Measurements from ENCODE around the gene AGMO.

Gene AGMO

GRCh38 chr7:15397159-15397550 lies 164.7 kb downstream of the AGMO start:
- no peak for DNase-seq (ENCODE audit: low spot score)

GRCh38 chr7:15396210-15397158 lies 165.3 kb downstream of the AGMO start:
- no peak for DNase-seq (ENCODE audit: low spot score)

GRCh38 chr7:15389073-15389472 lies 172.7 kb downstream of the AGMO start:
- DNase-seq (ENCODE audit: low spot score) = no peak

- no peak for DNase-seq (ENCODE audit: low spot score)
Measured at GRCh38 chr7:15378494-15379145, 183.2 kb downstream of the AGMO start.

GRCh38 chr7:15376600-15376999 lies 185.2 kb downstream of the AGMO start:
- no peak for DNase-seq (ENCODE audit: low spot score)

GRCh38 chr7:15370441-15370840 lies 191.4 kb downstream of the AGMO start:
- no peak for DNase-seq (ENCODE audit: low spot score)

GRCh38 chr7:15368653-15369052 lies 193.2 kb downstream of the AGMO start:
- no peak for DNase-seq (ENCODE audit: low spot score)

GRCh38 chr7:15367897-15368296 lies 193.9 kb downstream of the AGMO start:
- DNase-seq (ENCODE audit: low spot score) = no peak

GRCh38 chr7:15358112-15358511 lies 203.7 kb downstream of the AGMO start:
- DNase-seq (ENCODE audit: low spot score) = no peak

- DNase-seq (ENCODE audit: low spot score) = no peak
Measured at GRCh38 chr7:15352421-15353206, 209.2 kb downstream of the AGMO start.

- no peak for DNase-seq (ENCODE audit: low spot score)
Measured at GRCh38 chr7:15345216-15345615, 216.6 kb downstream of the AGMO start.

GRCh38 chr7:15341817-15342216 lies 220.0 kb downstream of the AGMO start:
- DNase-seq (ENCODE audit: low spot score) = no peak

- DNase-seq (ENCODE audit: low spot score) = no peak
Measured at GRCh38 chr7:15336146-15336545, 225.7 kb downstream of the AGMO start.

- no peak for DNase-seq (ENCODE audit: low spot score)
Measured at GRCh38 chr7:15335390-15335789, 226.4 kb downstream of the AGMO start.

- no peak for DNase-seq (ENCODE audit: low spot score)
Measured at GRCh38 chr7:15334536-15335263, 227.1 kb downstream of the AGMO start.

- DNase-seq (ENCODE audit: low spot score) = no peak
Measured at GRCh38 chr7:15332956-15333355, 228.9 kb downstream of the AGMO start.

- no peak for DNase-seq (ENCODE audit: low spot score)
Measured at GRCh38 chr7:15330943-15331342, 230.9 kb downstream of the AGMO start.

- DNase-seq (ENCODE audit: low spot score) = no peak
Measured at GRCh38 chr7:15327001-15327400, 234.8 kb downstream of the AGMO start.

- no peak for DNase-seq (ENCODE audit: low spot score)
Measured at GRCh38 chr7:15326044-15326644, 235.7 kb downstream of the AGMO start.

- DNase-seq (ENCODE audit: low spot score) = no peak
Measured at GRCh38 chr7:15323550-15323949, 238.3 kb downstream of the AGMO start.

- no peak for DNase-seq (ENCODE audit: low spot score)
Measured at GRCh38 chr7:15317215-15317614, 244.6 kb downstream of the AGMO start.
